ENCODE data around the gene PDE8B.

PDE8B gene

DNA sequence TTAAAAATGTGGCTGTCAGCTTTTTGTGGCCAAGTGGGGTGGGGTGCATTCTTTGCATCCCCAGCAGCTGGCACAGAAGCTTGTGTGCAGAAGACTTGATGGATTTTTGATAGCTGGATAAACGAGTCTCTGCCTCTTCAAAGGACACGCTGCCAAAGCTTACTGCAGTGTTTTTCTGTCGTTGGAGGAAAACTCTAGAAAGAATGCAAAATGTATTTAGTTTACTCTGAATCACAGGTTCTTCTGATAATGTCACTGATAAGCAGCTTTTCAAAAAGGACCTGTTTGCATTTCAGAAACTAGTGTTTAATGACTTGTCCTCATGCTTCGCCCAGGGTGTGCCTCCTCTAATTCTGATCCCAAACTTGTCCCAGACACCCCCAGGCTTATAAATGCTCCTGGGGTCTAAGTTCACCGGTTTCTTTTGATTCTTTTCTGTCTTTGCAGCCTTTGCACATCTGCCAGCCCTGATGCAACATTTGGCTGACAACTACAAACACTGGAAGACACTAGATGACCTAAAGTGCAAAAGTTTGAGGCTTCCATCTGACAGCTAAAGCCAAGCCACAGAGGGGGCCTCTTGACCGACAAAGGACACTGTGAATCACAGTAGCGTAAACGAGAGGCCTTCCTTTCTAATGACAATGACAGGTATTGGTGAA lies 215.6 kb downstream of the PDE8B start:
- DNase-seq (ENCODE audit: low spot score) = no peak
- TF ChIP-seq, protein P1, sequence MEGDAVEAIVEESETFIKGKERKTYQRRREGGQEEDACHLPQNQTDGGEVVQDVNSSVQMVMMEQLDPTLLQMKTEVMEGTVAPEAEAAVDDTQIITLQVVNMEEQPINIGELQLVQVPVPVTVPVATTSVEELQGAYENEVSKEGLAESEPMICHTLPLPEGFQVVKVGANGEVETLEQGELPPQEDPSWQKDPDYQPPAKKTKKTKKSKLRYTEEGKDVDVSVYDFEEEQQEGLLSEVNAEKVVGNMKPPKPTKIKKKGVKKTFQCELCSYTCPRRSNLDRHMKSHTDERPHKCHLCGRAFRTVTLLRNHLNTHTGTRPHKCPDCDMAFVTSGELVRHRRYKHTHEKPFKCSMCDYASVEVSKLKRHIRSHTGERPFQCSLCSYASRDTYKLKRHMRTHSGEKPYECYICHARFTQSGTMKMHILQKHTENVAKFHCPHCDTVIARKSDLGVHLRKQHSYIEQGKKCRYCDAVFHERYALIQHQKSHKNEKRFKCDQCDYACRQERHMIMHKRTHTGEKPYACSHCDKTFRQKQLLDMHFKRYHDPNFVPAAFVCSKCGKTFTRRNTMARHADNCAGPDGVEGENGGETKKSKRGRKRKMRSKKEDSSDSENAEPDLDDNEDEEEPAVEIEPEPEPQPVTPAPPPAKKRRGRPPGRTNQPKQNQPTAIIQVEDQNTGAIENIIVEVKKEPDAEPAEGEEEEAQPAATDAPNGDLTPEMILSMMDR (IDR thresholded peaks at IDR 0.05; ENCODE audit: extremely low read depth, insufficient read depth, missing control alignments) = no peak
- in situ Hi-C loops (cut with MboI; ENCODE audit: low pct_unique_long_range_greater_than_20kb, low sequenced_read_pairs, unreplicated experiment) = no loop called here

DNA sequence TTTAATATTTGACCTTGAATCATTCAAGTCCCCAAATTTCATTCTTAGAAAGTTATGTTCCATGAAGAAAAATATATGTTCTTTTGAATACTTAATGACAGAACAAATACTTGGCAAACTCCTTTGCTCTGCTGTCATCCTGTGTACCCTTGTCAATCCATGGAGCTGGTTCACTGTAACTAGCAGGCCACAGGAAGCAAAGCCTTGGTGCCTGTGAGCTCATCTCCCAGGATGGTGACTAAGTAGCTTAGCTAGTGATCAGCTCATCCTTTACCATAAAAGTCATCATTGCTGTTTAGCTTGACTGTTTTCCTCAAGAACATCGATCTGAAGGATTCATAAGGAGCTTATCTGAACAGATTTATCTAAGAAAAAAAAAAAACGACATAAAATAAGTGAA lies 216.2 kb downstream of the PDE8B start:
- in situ Hi-C loops (cut with MboI; ENCODE audit: low pct_unique_long_range_greater_than_20kb, low sequenced_read_pairs, unreplicated experiment) = no loop called here
- no peak for DNase-seq (ENCODE audit: low spot score)
- TF ChIP-seq, protein P1 (IDR thresholded peaks at IDR 0.05; ENCODE audit: extremely low read depth, insufficient read depth, missing control alignments) = no peak

DNA sequence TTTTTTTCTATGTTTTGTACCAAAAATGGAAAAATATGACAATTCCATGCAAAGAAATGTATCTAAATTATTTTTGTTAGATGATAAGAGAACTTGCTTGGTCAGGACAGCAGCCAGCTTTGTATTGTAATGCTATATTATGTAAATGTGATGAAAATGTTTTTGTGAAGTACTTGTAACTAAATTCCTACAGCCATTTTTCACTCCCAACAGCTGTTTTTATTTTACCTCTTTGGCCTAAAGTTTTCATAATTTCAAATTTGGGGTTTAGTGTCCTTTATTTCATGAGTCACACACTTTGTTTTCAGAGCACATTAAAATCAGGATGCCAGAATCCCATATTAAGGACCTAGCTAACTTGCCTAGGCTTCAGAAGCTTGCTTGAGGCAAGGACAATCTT lies 217.5 kb downstream of the PDE8B start:
- in situ Hi-C loops (cut with MboI; ENCODE audit: low pct_unique_long_range_greater_than_20kb, low sequenced_read_pairs, unreplicated experiment) = no loop called here
- TF ChIP-seq, protein P1 (IDR thresholded peaks at IDR 0.05; ENCODE audit: extremely low read depth, insufficient read depth, missing control alignments) = no peak
- no peak for DNase-seq (ENCODE audit: low spot score)

DNA sequence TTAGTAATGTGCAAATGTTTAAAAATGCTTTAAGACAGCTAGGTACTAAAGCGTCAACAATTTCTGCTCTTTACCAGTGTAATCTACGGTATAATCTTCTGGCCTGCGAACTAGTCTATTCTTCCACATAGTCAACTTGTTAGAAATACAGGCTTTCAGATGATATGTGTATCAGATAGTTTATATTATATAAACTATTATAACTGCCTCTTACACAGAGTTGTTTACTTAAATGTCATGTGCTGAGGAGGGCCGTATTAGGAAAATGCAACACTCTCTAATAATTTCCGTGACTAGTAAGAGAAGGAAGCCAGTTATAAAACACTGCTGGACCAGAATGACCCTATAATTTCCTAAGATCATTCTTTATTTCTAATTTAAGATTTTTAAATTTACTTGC lies 218.0 kb downstream of the PDE8B start:
- TF ChIP-seq, protein P1 (IDR thresholded peaks at IDR 0.05; ENCODE audit: extremely low read depth, insufficient read depth, missing control alignments) = no peak
- in situ Hi-C loops (cut with MboI; ENCODE audit: low pct_unique_long_range_greater_than_20kb, low sequenced_read_pairs, unreplicated experiment) = no loop called here
- DNase-seq (ENCODE audit: low spot score) = no peak

DNA sequence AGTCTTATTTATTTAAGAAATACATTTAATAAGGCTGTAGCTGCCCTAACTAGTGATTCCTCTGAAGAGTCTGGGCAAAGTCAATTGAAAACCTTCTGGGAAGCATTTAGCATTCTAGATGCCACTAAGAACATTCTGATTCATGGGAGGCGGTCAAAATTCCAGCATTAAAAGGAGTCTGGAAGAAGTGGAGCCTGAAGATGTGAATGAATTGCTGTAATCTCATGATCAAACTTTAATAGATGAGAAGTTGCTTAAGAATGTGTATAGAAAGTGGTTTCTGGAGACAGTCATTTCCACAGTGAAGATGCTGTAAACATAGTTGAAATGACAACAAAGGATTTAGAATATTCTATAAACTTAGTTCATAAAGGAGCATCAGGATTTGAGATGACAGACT lies 220.2 kb downstream of the PDE8B start:
- DNase-seq (ENCODE audit: low spot score) = no peak
- in situ Hi-C loops (cut with MboI; ENCODE audit: low pct_unique_long_range_greater_than_20kb, low sequenced_read_pairs, unreplicated experiment) = no loop called here
- TF ChIP-seq, protein P1 (IDR thresholded peaks at IDR 0.05; ENCODE audit: extremely low read depth, insufficient read depth, missing control alignments) = no peak

DNA sequence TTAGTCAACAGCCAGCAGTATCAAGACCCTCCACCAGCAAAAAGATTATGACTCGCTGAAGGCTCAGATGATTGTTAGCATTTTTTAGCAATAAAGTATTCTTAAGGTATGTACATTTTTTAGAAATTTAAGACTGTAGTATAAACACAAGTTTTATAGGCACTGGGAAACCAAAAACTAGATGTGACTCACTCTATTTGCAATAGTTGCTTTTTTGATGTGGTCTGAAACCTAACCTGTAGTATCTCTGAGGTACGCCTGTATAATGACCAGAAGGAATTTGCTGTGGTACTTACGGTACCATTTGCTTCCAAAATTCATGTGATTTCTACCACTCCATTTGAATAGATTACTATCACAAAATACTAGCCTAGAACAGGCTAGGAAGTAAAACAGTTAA lies 220.8 kb downstream of the PDE8B start:
- no peak for DNase-seq (ENCODE audit: low spot score)
- in situ Hi-C loops (cut with MboI; ENCODE audit: low pct_unique_long_range_greater_than_20kb, low sequenced_read_pairs, unreplicated experiment) = no loop called here
- TF ChIP-seq, protein P1 (IDR thresholded peaks at IDR 0.05; ENCODE audit: extremely low read depth, insufficient read depth, missing control alignments) = no peak

Data from GM13977 (cell line).